Glutamatergic neuron (in vitro differentiated cells): ENCODE data around the gene CLSTN2. TPM values are rescaled to one million over a fixed set of nuclear protein-coding genes. Genes with fewer than 3 reads are reported as not detected.

Experiments used
- DNase-seq: peaks from one replicate; pipeline ENCODE4 v3.0.0; 2022
- H3K27ac Mint-ChIP-seq: one replicate; pipeline ENCODE4 v1.8.0; 2020; ENCODE audit warnings: mild to moderate bottlenecking, mixed read lengths, inconsistent platforms; ENCODE audit not compliant: unreplicated experiment
- H3K27me3 Mint-ChIP-seq: one replicate; pipeline ENCODE4 v1.8.0; 2020; ENCODE audit warnings: mild to moderate bottlenecking, moderate library complexity, mixed read lengths, inconsistent platforms; ENCODE audit not compliant: unreplicated experiment
- H3K36me3 Mint-ChIP-seq: one replicate; pipeline ENCODE4 v1.8.0; 2020; ENCODE audit warnings: mild to moderate bottlenecking, mixed read lengths, inconsistent platforms; ENCODE audit not compliant: unreplicated experiment
- H3K4me1 Mint-ChIP-seq: one replicate; pipeline ENCODE4 v1.8.0; 2020; ENCODE audit warnings: mild to moderate bottlenecking, low read depth, mixed read lengths, inconsistent platforms; ENCODE audit not compliant: unreplicated experiment
- H3K4me3 Mint-ChIP-seq: one replicate; pipeline ENCODE4 v1.8.0; 2020; ENCODE audit warnings: mild to moderate bottlenecking, mixed read lengths, inconsistent platforms; ENCODE audit not compliant: unreplicated experiment
- H3K9me3 Mint-ChIP-seq: one replicate; pipeline ENCODE4 v1.8.0; 2020; ENCODE audit warnings: mild to moderate bottlenecking, moderate library complexity, mixed read lengths, inconsistent platforms; ENCODE audit not compliant: unreplicated experiment
- CTCF ChIP-seq: fragments of 200-600 bp; sonication (generic); IDR thresholded peaks from one replicate; pipeline ENCODE4 v1.5.0; 2021; ENCODE audit not compliant: partially characterized antibody, unreplicated experiment
- total RNA-seq: library from RNA; stranded (reverse); fragmentation: NEBNext Ultra II Directional; extraction: Animal tissue kit (Norgen Biotek cat#: 25700); gene quantifications from one replicate; pipeline ENCODE4 v1.2.1, GENCODE V29; 2021; ENCODE audit not compliant: unreplicated experiment

The CLSTN2 gene
- total RNA-seq, 1 donor from 2014 or later: 3.1 TPM

- no peak for TF ChIP-seq CTCF
- peaks cover 2% of the 10 kb centered on the region for H3K27me3 Mint-ChIP-seq
Observed at GRCh38 chr3:140568131-140568530, 633.1 kb downstream of the CLSTN2 start.

GRCh38 chr3:140568842-140569520, 634.0 kb downstream of the CLSTN2 start:
- H3K9me3 Mint-ChIP-seq: no peaks in the 10 kb centered on the region
- H3K27ac Mint-ChIP-seq: no peak overlapping the region
- H3K4me1 Mint-ChIP-seq: peaks cover 5% of the 10 kb centered on the region
- peaks cover 5% of the 10 kb centered on the region for H3K36me3 Mint-ChIP-seq
- DNase-seq: no peak
- H3K27me3 Mint-ChIP-seq: peaks cover 2% of the 10 kb centered on the region
- no peak overlapping the region for H3K4me3 Mint-ChIP-seq
- TF ChIP-seq CTCF: no peak

More at GRCh38 chr3:140568131-140568530, 633.1 kb downstream of the CLSTN2 start:
- Mint-ChIP-seq H3K36me3 (peaks cover 5% of the 10 kb centered on the region), H3K4me1 (peaks cover 5% of the 10 kb centered on the region), H3K4me3 (no peak overlapping the region), H3K27ac (no peak overlapping the region), H3K9me3 (no peaks in the 10 kb centered on the region)
- DNase-seq: no peak

- no peak for DNase-seq
- no peaks in the 10 kb centered on the region for H3K27me3 Mint-ChIP-seq
- H3K4me3 Mint-ChIP-seq: no peak overlapping the region
- H3K4me1 Mint-ChIP-seq: peaks cover 5% of the 10 kb centered on the region
- no peaks in the 10 kb centered on the region for H3K9me3 Mint-ChIP-seq
- no peak for TF ChIP-seq CTCF
- no peaks in the 10 kb centered on the region for H3K36me3 Mint-ChIP-seq
- H3K27ac Mint-ChIP-seq: no peak overlapping the region
Observed at GRCh38 chr3:140570602-140571001, 635.6 kb downstream of the CLSTN2 start.

GRCh38 chr3:140571836-140572235, 636.9 kb downstream of the CLSTN2 start:
- no peak overlapping the region for H3K27ac Mint-ChIP-seq
- no peaks in the 10 kb centered on the region for H3K27me3 Mint-ChIP-seq
- no peak overlapping the region for H3K4me3 Mint-ChIP-seq
- no peaks in the 10 kb centered on the region for H3K9me3 Mint-ChIP-seq
- DNase-seq: no peak
- TF ChIP-seq CTCF: no peak
- H3K4me1 Mint-ChIP-seq: peaks cover 5% of the 10 kb centered on the region
- no peaks in the 10 kb centered on the region for H3K36me3 Mint-ChIP-seq

GRCh38 chr3:140572334-140572733, 637.3 kb downstream of the CLSTN2 start:
- Mint-ChIP-seq H3K27ac (no peak overlapping the region), H3K4me3 (no peak overlapping the region), H3K9me3 (no peaks in the 10 kb centered on the region), H3K36me3 (no peaks in the 10 kb centered on the region), H3K27me3 (no peaks in the 10 kb centered on the region), H3K4me1 (peaks cover 5% of the 10 kb centered on the region)
- no peak for TF ChIP-seq CTCF
- no peak for DNase-seq
